HUDEP-2 (cell line): ENCODE results near the gene SUPT7L.
"Not testable (repeated sequence)": the region's sequence is repeated elsewhere in the genome, so short reads cannot be mapped to it uniquely, and the experiment has no call there.

Experiments used
- DNase-seq, 76 experiments: peaks; one replicate each; lab custom pipeline; 2025; ENCODE audit not compliant: unreplicated experiment in 76 of 76; lab: John Stamatoyannopoulos, UW

SUPT7L gene

DNA sequence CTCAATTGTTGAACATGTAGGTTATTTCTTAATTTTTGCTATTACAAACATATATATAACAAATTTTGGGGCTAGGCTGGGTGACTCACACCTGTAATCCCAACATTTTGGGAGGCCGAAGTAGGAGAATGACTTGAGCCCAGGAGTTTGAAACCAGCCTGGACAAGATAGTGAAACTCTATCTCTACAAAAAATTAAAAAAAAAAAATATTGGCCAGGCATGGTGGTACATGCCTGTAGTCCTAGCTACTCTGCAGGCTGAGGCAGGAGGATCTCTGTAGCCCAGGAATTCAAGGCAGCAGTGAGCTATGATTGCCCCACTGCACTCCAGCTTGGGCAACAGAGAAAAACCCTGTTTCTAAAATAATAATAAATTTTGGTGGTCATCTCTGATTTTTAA lies 23.8 kb upstream of the SUPT7L start:
- DNase-seq, result no peak

DNA sequence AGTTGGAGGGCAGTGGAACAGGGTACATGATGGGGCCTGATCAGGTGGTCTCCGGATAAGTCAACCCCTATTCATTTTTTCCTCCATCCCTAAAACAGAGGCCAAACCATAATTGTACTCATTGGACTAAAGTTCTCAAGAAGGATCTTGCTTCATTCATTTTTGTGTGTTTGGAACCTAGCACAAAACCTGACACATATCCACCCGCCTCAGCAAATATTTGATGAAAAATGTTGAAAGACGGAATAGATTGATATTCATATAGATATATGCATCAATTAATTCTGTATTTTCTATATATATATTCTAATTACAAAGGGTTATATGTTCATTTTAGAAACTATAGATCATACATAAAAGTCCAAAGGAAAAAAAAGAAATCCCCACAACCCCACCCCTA lies 22.2 kb upstream of the SUPT7L start:
- no peak for DNase-seq

DNA sequence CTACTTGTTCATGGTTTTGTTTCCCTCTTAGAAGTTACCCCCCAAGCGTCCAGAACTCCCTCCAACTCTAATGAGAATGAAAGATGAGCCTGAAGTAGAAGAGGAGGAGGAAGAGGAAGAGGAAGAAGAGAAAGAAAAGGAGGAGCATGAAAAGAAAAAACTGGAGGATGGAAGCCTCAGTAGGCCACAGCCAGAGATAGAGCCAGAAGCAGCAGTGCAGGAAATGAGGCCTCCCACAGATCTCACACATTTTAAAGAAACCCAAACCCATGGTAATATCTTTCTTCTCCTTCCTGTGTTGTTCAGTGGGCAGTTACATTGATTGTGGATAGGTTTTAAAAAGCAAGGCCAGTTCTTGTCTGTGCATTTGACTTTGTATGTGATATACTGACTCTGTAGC lies 21.6 kb upstream of the SUPT7L start:
- DNase-seq, result not testable (repeated sequence)

DNA sequence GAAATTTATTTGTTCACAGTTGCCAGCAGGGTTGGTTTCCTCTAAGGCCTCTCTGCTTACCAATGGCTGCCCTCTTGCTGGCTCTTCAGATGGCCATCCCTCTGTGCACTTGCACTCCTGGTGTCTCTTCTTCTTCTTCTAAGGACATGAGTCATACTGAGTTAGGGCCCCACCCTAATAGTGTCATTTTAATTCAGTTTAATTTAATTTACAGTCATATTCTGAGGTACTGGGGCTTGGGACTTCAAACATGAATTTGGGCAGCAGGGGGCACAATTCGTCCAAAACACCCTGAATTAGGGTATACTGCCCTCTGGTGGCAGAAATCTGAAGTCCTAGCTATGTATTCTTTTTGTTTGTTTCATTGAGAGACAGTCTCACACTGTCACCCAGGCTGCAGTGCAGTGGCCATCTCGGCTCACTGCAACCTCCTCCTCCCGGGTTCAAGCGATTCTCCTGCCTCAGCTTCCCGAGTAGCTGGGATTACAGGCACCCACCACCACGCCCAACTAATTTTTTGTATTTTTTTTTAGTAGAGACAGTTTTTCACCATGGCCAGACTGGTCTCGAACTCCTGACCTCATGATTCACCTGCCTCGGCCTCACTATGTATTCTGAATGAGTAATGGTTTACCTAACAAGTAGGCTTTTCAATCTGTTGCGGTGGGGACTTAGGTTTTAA lies 20.1 kb upstream of the SUPT7L start:
- peak in 73 of 76 experiments; percentile 33 to 95 (median 77) for DNase-seq

DNA sequence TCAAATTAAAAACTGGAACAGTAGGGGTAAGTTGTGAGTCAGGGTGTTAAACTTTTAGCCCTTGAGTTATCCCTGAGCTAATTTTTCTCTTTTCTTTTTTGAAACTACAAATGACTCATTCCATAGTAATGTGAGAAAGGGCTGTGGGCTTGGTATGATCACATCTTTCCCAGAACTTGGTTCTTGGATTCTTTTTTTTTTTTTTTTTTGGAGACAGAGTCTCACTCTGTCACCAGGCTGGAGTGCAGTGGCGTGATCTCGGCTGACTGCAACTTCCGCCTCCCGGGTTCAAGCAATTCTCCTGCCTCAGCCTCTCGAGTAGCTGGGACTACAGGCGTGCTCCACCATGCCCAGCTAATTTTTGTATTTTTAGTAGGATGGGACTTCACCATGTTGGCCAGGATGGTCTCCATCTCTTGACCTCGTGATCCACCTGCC lies 18.9 kb upstream of the SUPT7L start:
- DNase-seq, result not testable (repeated sequence)

DNA sequence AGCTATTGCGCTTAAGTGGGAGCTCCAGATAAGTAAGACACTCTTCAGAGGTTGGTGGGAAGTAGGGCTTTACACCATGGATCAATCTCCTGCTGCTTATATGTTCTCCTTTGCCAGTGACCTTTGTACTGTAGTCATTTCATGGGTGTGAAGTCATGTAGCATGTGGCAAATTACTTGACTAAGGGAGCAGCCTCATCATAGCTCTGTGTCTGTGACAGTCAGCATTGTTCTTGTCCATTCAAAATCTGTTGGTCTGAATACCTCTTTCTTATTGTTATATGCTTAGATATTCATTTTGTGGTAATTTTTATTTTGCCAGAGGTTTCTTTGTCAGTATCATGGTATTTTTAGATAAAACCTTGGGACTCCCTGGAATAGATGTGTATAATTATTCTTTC lies 18.4 kb upstream of the SUPT7L start:
- DNase-seq, result no peak

DNA sequence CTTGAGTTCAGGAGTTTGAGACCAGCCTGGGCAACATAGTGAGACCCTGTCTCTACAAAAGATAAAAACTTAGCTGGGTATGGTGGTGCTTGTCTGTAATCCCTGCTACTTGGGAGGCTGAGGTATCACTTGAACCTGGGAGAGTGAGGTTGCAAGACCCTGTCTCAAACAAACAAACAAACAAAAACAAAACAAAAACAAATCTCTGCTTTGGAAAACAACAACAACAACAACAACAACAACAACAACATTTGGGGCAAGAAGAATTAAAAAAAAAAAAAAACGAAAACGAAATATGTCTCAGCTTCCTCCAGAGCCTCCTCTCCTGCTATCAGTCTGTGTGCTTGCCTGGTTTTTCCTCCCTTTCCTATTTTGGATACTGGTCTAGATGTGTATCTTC lies 17.2 kb upstream of the SUPT7L start:
- DNase-seq, result no peak

DNA sequence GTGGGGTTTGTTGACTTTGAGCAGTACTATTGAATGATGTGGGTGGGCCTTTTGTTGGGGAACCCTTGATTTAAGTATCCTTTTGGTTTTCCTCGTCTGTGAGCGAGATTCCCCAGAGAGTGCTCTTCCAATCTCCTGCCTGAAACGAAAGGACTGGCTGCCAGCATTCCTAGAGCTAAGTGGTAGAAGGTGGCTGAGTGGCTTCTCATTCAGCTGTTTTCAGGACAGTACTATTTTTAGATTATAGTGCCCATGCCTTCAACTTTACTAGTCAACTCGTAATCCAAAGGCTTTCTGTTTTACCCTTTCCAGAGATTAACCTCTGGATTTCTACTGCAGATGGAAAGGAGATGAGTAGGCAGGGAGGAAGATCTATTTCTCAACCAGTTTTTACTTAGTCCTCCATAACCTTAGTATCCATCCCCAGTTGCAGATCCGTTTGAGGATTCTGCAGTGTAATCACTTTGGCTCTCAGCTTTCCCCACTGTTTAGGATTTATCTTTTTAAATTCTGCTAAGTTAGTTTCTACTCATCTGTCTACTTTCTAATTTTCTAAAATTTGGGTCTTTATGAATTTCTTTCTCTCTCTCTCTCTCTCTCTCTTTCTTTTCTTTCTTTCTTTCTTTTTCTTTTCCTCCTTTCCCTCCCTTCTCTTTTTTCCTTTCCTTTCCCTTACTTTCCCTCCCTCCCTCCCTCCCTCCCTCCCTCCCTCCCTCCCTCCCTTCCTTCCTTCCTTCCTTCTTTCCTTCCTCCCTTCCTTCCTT lies 9.5 kb upstream of the SUPT7L start:
- no peak for DNase-seq

DNA sequence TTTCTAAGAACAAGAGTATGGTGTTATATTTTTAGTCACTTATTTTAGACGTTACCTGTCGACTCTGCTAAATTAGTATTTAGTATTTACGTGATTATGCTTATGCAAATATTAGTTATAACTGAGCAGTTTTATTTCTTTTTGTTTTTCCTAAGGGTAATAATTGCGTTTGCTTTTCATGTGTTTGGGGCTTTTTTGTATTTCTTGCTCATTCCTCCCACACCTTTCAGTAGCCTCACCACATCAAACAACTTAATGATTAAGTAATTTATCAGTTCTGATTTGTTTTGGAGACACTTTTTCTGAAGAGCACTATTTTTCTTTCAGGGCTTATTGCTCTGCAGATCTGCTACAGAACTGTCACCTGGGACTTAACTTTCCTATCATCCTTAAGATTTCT lies 7.8 kb upstream of the SUPT7L start:
- no peak for DNase-seq

DNA sequence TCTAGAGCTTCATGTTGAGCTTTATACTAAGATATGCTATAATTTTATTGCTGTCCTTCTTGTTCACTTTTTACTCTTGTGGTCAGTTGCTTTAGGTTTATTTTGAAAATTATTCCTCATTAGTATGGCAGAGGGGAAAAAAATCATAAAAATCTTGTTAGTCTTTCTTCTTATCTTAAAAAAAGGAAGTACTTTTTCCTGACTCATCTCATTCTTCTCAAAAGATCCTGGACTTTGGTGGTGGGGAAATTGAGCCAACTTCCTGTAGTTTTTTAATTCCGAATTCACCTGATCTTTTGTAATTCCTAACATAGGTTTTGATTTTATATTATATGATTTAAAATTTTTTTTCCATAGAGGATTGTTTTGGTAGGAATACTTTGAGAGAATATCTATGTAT lies 4.0 kb upstream of the SUPT7L start:
- no peak for DNase-seq

DNA sequence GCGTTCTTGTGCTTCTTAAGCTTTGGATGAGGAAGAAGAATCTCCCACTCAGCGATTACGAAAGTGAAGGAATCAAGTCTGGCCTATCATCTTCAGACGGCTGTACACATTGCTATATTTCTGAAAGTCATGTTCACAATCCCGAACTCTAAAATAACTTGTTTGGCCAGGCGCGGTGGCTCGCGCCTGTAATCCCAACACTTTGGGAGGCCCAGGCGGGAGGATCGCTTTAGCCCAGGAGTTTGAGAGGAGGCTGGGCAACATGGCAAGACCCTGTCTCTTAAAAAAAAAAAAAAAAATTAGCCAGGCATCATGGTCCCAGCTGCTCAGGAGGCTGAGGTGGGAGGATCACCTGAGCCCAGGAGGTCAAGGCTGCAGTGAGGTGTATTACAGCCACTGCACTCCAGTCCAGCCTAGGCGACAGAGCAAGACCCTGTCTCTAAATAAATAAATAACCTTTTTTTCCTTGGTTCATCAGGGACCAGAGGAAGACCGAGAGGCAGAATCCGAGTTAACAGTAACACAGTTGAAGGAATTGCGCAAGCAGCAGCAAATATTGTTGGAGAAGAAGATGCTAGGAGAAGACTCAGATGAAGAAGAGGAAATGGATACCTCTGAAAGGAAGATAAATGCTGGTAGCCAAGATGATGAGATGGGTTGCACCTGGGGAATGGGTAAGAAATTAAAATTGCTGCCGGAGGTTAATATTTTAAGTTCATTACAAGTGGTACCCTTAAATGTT lies 1.4 kb upstream of the SUPT7L start:
- no peak for DNase-seq

DNA sequence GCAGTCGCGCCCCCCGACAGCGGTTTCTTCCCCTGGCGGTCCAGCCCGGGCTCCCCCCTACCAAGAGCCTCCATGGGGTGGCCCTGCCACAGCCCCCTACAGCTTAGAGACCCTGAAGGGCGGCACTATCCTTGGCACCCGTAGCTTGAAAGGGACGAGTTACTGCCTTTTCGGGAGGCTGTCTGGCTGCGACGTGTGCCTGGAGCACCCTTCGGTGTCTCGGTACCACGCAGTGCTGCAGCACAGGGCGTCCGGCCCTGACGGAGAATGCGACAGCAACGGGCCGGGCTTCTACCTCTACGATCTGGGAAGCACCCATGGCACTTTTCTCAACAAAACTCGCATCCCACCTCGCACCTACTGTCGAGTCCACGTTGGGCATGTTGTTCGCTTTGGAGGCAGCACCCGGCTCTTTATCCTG lies 750 bp upstream of the SUPT7L start:
- peak in 1 of 76 experiments; percentile 26 for DNase-seq

DNA sequence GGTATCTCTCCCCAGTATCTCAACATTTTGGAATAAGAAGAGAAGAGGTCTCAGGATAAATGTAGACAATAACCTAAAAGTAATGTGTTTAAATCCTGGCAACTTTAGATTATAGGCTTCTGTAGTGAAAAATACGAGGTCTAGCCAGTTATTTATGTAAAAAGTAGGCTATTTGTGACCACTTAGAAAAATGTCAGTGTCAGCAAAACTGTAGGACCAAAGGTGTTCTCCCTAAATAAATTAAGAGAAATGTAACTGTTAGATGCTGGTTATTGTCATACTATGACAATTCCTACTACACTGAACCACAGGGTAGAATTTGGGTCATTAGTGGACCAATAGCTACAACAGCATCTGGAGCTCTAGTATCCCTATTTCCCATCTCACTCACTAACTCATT lies 2.0 kb downstream of the SUPT7L start:
- no peak for DNase-seq

DNA sequence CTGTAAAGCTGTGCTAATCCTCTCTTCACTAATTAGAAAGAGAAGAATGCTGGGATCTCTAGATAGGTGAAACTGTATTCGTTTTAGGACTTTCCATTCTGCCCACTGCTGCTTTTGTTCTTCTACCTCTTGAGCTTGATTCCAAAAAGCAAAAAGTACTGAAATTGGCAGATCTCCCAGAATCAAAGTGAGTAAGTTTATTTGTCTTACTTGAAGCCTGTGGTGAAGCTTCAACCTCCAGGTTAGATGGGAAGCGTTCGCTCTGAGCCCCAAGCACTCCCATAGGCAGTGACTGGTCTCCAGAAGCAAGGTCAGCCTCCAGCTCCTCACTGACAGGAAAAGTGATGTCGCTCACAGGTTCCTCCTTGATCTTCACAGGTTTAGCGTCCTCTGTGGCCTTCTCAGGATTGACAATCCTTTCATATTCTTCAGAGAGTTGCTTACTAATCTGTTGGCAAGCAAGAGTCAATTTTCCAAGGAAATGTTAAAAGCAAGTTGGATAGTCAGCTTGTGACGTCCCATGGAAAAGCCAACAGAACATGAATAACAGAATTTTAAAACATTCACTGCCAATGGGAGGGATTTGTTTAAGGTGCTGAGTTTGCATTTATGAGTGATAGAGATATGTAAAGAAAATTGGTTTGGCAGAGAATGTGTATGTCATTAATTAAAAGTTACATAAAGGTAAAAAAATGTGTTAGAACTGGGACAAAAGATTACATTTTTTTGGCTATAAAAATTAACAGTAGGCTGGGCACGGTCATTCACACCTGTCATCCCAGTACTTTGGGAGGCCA lies 8.1 kb downstream of the SUPT7L start:
- no peak for DNase-seq

DNA sequence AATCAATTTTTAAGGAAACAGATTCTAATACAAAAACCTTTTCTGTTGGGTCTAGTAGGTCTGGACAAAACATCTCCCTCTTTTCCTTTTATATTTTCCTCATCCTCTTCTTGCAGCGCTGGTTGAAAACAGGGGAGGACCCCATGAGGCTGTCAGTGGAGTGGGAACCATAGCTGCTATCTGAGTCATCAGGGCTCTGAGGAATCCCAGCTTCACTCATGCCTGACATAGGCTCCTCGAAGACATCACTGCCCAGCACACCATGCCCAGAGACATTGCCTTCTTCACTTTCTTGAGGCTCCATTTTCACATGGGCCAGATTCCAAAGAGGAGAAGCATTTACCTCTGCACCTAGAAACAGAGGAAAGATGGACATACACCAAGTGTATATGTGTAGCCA lies 10.0 kb downstream of the SUPT7L start:
- DNase-seq, result no peak

DNA sequence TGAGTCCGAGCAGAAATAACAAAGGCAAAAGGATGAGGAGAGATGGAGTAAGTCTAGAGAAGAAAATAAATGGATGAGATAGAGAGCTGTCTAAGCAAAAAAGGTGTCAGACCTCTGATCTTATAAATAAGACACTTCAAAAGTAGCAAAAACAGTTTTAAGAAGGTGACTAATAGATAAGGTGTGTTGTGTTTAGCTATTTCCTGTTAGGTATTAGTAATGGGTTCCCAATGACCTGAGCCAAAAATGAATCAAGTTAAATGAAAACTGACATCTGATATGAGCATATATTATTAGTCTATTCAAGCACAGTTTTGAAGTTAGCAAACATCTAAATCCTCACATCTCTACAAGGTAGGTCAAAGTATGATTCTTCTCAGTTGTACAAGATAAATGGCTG lies 10.6 kb downstream of the SUPT7L start:
- no peak for DNase-seq

DNA sequence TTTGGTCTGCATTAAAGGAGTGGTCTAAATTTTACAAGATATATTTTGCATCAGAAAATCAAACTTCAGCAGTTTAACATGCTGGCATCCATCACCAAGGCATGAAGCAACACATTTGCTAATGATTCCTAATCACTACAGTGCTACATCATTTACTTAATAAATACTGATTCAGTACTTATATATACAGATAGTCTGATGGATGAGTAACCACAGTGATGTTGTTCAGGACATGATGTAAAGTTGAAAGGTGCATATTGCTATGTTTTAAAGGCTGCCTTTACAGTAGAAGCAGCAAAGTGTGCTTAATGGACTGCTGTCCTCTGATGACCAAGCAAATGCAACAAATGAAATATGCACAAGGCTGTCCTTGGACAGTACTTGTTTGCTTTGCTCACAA lies 11.1 kb downstream of the SUPT7L start:
- DNase-seq, result no peak

DNA sequence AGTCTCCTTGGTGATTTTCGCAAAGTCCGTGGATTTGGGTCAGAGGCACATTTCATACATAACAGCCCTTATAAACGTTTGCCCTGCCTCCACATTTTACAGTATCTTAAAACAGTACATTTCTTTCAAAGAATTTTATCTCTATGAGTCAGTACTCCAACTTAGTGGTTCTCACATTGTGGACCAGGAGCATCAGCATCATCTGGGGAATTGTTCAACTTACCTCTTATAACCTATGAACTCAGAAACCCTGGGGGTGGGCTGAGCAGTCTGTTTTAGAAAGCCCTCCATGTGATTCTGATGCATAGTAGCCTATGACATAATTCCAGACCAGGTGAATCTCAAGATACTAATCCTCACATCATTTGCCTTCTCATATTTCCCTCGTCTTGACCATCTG lies 12.4 kb downstream of the SUPT7L start:
- no peak for DNase-seq

DNA sequence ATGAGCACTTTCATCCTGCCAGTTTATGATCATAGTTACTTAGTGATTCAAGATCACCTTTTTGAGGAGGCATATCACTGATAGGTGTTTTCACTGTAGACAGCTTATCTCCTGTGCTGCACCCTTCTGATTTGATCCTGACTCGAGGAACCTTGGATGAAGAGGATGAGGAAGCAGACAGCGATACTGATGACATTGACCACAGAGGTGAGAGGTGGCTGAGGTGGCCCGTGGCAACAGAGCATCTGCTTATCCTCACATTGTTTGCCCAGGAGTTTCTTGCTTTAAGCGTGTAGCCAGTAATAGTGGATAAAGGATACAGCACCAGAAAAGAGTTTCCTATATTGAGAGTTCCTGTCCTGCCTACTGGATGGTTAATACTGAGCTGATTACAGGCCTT lies 15.7 kb downstream of the SUPT7L start:
- DNase-seq, result no peak

DNA sequence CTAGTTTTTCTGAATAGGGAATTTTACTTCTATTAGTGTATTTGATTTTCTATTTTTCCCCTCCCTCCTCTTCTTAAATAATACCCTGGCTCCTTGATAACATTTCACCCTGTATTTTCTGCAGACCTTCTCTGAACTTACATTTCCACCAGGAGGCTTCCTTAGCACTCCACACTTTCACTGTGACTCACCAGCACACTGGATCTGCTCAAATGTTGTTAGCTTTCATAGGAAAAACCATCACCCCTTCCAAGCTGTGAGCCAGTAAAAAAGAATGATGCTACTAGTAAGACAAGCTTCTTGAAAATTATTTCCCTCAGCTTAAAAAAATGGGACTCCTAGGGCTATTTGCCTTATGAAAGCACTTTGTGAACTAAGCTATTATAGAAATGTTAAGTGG lies 16.1 kb downstream of the SUPT7L start:
- DNase-seq, result no peak

DNA sequence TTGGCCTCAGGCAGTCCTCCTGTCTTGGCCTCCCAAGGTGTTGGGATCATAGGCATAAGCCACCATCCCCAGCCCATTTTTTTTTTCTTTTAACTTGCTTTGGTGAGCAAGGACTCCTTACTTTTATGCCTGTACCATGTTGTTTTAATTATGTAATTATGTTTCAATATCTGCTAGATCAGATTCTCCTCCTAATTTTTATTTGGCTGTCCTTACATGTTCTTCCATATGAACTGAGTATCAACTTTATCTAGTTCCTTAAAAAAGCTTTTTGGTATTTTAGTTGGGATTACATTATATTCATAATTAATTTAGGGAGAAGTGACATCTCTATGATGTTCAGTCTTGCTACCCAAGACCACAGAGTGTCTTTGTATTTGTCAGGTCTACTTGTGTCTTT lies 18.2 kb downstream of the SUPT7L start:
- no peak for DNase-seq
